Mucosa of rectum (tissue), 2 donors: ENCODE results near the gene MGME1.

Source experiments
- H3K27ac ChIP-seq, 2 donors: one replicate each; pipeline ENCODE4 v1.7.0; 2013; ENCODE audit warnings: inconsistent platforms in 2 of 2, low read depth in 2 of 2, low read length in 2 of 2
- H3K27me3 ChIP-seq, 2 donors: one replicate each; pipeline ENCODE4 v1.7.0; 2013; ENCODE audit warnings: low read length in 2 of 2; ENCODE audit not compliant: control insufficient read depth in 2 of 2, insufficient read depth in 2 of 2
- H3K36me3 ChIP-seq, 2 donors: one replicate each; pipeline ENCODE4 v1.7.0; 2013; ENCODE audit warnings: low read length in 2 of 2; ENCODE audit not compliant: control insufficient read depth in 2 of 2, insufficient read depth in 2 of 2
- H3K4me1 ChIP-seq, 2 donors: one replicate each; pipeline ENCODE4 v1.7.0; 2013; ENCODE audit warnings: low read length in 2 of 2, mild to moderate bottlenecking in 1 of 2; ENCODE audit not compliant: control insufficient read depth in 2 of 2, insufficient read depth in 2 of 2
- H3K4me3 ChIP-seq, 2 donors: one replicate each; pipeline ENCODE4 v1.7.0; 2013; ENCODE audit warnings: low read length in 2 of 2
- H3K9ac ChIP-seq, 2 donors: one replicate each; pipeline ENCODE4 v1.7.0; 2013; ENCODE audit warnings: low read length in 2 of 2, low read depth in 1 of 2, mild to moderate bottlenecking in 1 of 2
- H3K9me3 ChIP-seq, 2 donors: one replicate each; pipeline ENCODE4 v1.7.0; 2013; ENCODE audit warnings: low read length in 2 of 2; ENCODE audit not compliant: control insufficient read depth in 2 of 2
- donor health status: healthy.
- donor health status: Normal muscosa, but diverticular disease.

Gene MGME1

DNA sequence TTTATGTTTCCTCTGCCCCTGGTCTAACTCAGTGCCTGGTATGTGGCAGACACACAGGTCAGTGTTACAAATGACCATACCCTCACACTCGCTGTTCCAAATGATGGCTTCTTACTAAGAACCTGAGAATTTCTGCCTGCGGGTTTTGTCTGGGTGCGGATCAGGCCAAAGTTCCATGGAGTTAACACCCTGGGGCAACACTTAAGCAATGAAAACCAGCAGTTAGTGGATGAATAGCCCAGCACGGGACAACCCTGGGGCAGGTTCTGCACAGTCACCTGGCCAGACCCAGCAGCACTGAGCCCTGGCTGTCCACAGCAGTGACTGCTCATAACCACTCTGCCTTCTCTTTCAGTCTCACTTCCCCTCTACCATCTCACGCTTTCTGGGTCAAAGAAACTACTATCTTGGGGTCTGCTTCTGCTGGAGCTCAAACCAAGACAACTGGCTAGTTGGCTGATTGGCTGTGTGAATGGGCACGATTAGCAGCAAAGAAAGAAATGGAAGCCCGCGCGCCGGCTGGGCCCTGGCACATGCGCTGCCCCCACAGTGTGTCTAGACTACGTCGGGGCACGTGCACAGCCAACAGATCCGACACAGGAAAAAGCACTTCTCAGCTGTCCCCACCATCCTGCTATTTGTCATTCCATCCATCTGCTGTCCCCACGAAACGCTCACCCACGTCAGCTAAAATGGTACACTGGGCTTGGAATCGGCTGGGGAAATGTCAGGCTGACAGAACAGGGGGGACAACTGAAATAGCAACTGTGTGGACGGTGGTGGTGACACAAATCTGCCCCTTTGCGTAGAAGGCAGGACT is 36.6 kb downstream of the MGME1 start:
- Histone ChIP-seq H3K9me3 (no peaks in the 10 kb centered on the region), H3K27ac (no peak overlapping the region), H3K9ac (no peak overlapping the region), H3K4me3 (no peak overlapping the region), H3K36me3 (no peaks in the 10 kb centered on the region), H3K4me1 (no peaks in the 10 kb centered on the region), H3K27me3 (no peaks in the 10 kb centered on the region)

GRCh38 chr20:18005990-18006364 is 37.2 kb downstream of the MGME1 start:
- Histone ChIP-seq H3K9me3 (no peaks in the 10 kb centered on the region), H3K36me3 (no peaks in the 10 kb centered on the region), H3K9ac (no peak overlapping the region), H3K27me3 (no peaks in the 10 kb centered on the region), H3K4me1 (no peaks in the 10 kb centered on the region), H3K27ac (no peak overlapping the region), H3K4me3 (no peak overlapping the region)

DNA sequence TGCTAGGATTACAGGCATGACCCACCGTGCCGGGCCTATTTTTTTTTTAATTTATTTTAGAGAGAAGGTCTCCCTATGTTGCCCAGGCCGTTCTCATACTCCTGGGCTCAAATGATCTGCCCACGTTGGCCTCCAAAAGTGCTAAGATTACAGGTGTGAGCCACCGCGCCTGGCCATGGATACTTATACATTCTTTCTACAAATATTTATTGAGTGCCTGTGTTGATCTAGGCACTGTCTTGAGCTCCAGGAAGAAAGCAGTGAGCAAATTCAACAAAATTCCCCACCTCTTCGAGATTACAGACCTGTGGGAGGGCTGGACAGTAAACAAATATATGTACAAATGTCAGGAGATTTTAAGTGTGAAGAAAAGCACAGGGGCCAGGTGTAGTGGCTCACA is 37.9 kb downstream of the MGME1 start:
- Histone ChIP-seq H3K27me3 (no peaks in the 10 kb centered on the region), H3K9me3 (no peaks in the 10 kb centered on the region), H3K4me1 (no peaks in the 10 kb centered on the region), H3K4me3 (no peak overlapping the region), H3K36me3 (peaks cover 3 to 5% of the 10 kb centered on the region in 2 donors), H3K9ac (no peak overlapping the region), H3K27ac (no peak overlapping the region)

DNA sequence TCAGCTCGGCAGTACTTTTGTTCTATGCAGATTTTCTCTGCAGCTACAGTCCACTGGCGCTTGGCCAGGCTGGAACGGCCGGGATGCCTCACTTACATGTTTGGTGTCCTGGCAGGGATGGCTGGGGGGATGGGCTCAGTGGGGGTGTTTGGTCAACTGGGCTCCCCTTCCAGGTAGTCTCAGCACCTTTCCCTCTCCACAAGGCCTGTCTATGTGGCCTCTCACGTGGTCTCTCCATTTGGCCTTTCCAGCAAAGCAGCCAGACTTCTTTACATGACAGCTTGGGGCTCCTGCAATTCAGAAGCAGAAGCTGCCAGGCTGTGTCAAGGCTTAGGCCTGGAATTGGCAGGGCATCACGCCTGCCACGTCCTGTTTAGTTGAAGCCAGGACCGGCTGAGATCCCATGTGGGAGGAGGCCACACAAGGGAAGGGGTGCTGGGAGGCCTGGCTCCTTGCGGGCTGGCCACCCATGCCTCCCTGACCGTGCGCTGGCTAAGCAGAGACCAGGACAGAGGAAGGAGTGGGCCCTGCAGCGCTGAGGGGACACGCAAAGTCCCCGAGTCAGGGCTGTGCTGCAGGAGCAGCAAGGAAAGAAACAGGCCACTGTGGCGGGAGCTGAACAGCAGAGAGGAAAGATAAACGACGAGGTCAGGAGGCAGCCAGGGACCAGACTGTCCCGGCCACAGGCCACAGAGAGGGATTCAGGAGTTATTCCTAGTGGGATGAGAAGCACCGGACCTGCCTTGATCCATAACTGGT is 38.9 kb downstream of the MGME1 start:
- H3K36me3 ChIP-seq: peaks cover 5 to 6% of the 10 kb centered on the region in 2 donors
- no peaks in the 10 kb centered on the region for H3K27me3 ChIP-seq
- no peak overlapping the region for H3K4me3 ChIP-seq
- H3K4me1 ChIP-seq: no peaks in the 10 kb centered on the region
- H3K9me3 ChIP-seq: no peaks in the 10 kb centered on the region
- H3K9ac ChIP-seq: no peak overlapping the region
- H3K27ac ChIP-seq: no peak overlapping the region

DNA sequence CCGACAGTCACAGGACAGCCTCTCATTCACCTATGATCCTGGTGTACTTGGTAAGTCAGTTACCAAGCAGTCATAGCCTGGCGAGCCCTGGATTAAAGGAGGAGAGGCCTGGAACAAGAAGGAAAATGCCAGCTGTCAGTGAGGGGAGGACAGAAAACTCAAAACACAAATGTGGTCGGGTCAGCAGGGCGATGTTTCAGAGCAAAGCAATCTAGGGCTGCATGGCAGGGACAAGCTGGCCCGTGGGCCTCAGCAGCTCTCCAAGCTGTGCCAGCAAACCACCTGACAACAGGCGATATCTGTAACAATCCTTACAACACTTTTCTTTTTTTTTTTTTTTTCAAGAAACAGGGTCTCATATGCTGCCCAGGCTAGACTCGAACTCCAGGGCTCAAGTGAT is 40.3 kb downstream of the MGME1 start:
- Histone ChIP-seq H3K9me3 (no peaks in the 10 kb centered on the region), H3K4me1 (no peaks in the 10 kb centered on the region), H3K27me3 (no peaks in the 10 kb centered on the region), H3K9ac (no peak overlapping the region), H3K27ac (no peak overlapping the region), H3K4me3 (no peak overlapping the region), H3K36me3 (peaks cover 5 to 6% of the 10 kb centered on the region in 2 donors)

- no peak overlapping the region for H3K9ac ChIP-seq
Measured at GRCh38 chr20:18011482-18011881, 42.7 kb downstream of the MGME1 start.

GRCh38 chr20:18011951-18012645 is 43.3 kb downstream of the MGME1 start:
- Histone ChIP-seq H3K27me3 (no peaks in the 10 kb centered on the region), H3K36me3 (peaks cover 5 to 6% of the 10 kb centered on the region in 2 donors), H3K27ac (no peak overlapping the region), H3K9ac (no peak overlapping the region), H3K9me3 (no peaks in the 10 kb centered on the region), H3K4me3 (no peak overlapping the region), H3K4me1 (no peaks in the 10 kb centered on the region)

More at GRCh38 chr20:18011482-18011881, 42.7 kb downstream of the MGME1 start:
- Histone ChIP-seq H3K27ac (no peak overlapping the region), H3K4me3 (no peak overlapping the region), H3K36me3 (peaks cover 5 to 6% of the 10 kb centered on the region in 2 donors), H3K9me3 (no peaks in the 10 kb centered on the region), H3K4me1 (no peaks in the 10 kb centered on the region), H3K27me3 (no peaks in the 10 kb centered on the region)

DNA sequence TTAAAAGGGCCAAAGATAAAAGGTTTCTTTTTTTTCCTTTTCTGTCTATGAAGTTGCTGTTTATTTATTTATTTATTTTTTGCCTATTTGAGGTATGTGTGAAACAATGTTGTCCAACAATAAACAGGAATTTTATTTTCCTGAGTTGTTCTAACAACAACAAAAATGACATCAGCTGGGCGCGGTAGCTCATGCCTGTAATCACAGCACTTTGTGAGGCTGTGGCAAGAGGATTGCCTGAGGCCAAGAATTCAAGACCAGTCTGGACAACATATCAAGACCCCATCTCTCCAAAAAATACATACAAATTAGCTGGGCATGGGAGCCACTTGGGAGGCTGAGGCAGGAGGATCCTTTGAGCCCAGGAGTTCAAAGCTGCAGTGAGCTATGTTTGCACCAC is 44.1 kb downstream of the MGME1 start:
- no peak overlapping the region for H3K27ac ChIP-seq
- H3K4me1 ChIP-seq: no peaks in the 10 kb centered on the region
- H3K27me3 ChIP-seq: no peaks in the 10 kb centered on the region
- no peak overlapping the region for H3K4me3 ChIP-seq
- H3K9ac ChIP-seq: no peak overlapping the region
- peaks cover 5 to 6% of the 10 kb centered on the region in 2 donors for H3K36me3 ChIP-seq
- no peaks in the 10 kb centered on the region for H3K9me3 ChIP-seq

- Histone ChIP-seq H3K9me3 (no peaks in the 10 kb centered on the region), H3K27me3 (no peaks in the 10 kb centered on the region), H3K36me3 (peaks cover 6 to 8% of the 10 kb centered on the region in 2 donors), H3K4me1 (no peaks in the 10 kb centered on the region), H3K4me3 (no peak overlapping the region), H3K27ac (no peak overlapping the region), H3K9ac (no peak overlapping the region)
Measured at GRCh38 chr20:18014411-18014810, 45.6 kb downstream of the MGME1 start.

GRCh38 chr20:18016772-18017171 is 48.0 kb downstream of the MGME1 start:
- Histone ChIP-seq H3K27ac (no peak overlapping the region), H3K9ac (no peak overlapping the region), H3K4me1 (no peaks in the 10 kb centered on the region), H3K36me3 (peaks cover 18 to 25% of the 10 kb centered on the region in 2 donors), H3K27me3 (no peaks in the 10 kb centered on the region), H3K4me3 (no peak overlapping the region), H3K9me3 (no peaks in the 10 kb centered on the region)
